Tibial nerve (tissue), 3 donors: ENCODE results near the gene LPAR6.

Experiments
- CTCF ChIP-seq, 5 experiments: fragments of 200-600 bp in 3 of 5; fragments of 450-650 bp in 2 of 5; sonication (generic) in 3 of 5; IDR thresholded peaks; one replicate each; pipeline ENCODE4 v1.5.1; 2016 to 2019; ENCODE audit warnings: antibody characterized with exemption in 5 of 5, mild to moderate bottlenecking in 3 of 5, moderate library complexity in 2 of 5
- POLR2A ChIP-seq, 2 donors: fragments of 450-650 bp; IDR thresholded peaks; one replicate each; pipeline ENCODE4 v1.6.1; 2017; ENCODE audit warnings: antibody characterized with exemption in 2 of 2, mild to moderate bottlenecking in 2 of 2, moderate library complexity in 2 of 2

DNA sequence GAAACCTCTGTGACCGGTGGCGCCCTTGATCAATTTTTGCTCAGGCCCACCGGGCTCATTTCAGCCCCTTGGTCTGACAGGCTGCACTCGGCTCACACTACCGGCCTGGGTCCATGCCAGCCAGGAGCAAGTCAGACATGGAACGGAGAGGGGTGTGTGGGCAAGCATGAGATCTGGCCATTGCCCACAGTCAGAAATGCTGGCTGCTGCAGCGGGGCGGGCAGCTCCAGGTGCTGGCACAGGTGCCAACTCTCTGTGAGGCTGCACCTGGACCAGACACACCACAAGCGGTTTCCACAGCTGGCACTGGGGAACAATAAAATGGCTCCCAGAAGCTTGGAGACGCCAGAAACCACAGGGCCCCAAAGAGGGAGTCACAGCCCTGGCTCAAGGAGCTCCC, 43.6 kb upstream of the LPAR6 start:
- TF ChIP-seq CTCF (IDR thresholded peaks at IDR 0.05): no peak
- no peak for TF ChIP-seq POLR2A (IDR thresholded peaks at IDR 0.05)
